Heart right ventricle (tissue), 16 donors: Measurements from ENCODE around the gene ZDHHC12. TPM values are rescaled to one million over a fixed set of nuclear protein-coding genes. Genes with fewer than 3 reads are reported as not detected.
A peak's percentile ranks its signal among the peaks of the same experiment; 100 is the strongest.
"Not testable (repeated sequence)": the region's sequence is repeated elsewhere in the genome, so short reads cannot be mapped to it uniquely, and the experiment has no call there.

Experiments
- ATAC-seq, 8 donors: fragments of 200-7000 bp; cut with Tn5 transposase; one replicate each; pipeline ENCODE4 v1.9.1; 2020; ENCODE audit warnings: mild to moderate bottlenecking in 8 of 8, moderate library complexity in 8 of 8, moderate number of reproducible peaks in 1 of 8
- DNase-seq, 2 donors: peaks; one replicate each; pipeline ENCODE4 v3.0.0-alpha.2; 2020
- H3K27ac ChIP-seq, 10 donors: fragments of 200-600 bp; sonication (generic) in 2 of 10; one replicate each; pipeline versions ENCODE4 v1.5.0 to v1.8.0; 2020 to 2022; ENCODE audit warnings: mild to moderate bottlenecking in 3 of 10
- H3K27me3 ChIP-seq, 7 donors: fragments of 200-600 bp; one replicate each; pipeline ENCODE4 v1.8.0; 2021 to 2022; ENCODE audit warnings: mild to moderate bottlenecking in 2 of 7
- H3K36me3 ChIP-seq, 9 donors: fragments of 200-600 bp; sonication (generic) in 1 of 9; one replicate each; pipeline versions ENCODE4 v1.5.0 to v1.8.0; 2020 to 2022; ENCODE audit warnings: mild to moderate bottlenecking in 2 of 9
- H3K4me1 ChIP-seq, 9 donors: fragments of 200-600 bp; sonication (generic) in 1 of 9; one replicate each; pipeline versions ENCODE4 v1.5.0 to v1.8.0; 2020 to 2022; ENCODE audit warnings: mild to moderate bottlenecking in 4 of 9
- H3K4me3 ChIP-seq, 10 donors: fragments of 200-600 bp; sonication (generic) in 2 of 10; one replicate each; pipeline versions ENCODE4 v1.5.0 to v1.8.0; 2020 to 2022; ENCODE audit warnings: mild to moderate bottlenecking in 7 of 10, moderate library complexity in 2 of 10
- H3K9me3 ChIP-seq, 11 donors: fragments of 200-600 bp in 10 of 11; sonication (generic) in 2 of 11; one replicate each; pipeline versions ENCODE4 v1.5.0 to v1.8.0; 2013 to 2022; ENCODE audit warnings: mild to moderate bottlenecking in 2 of 11, control low read depth in 1 of 11, moderate library complexity in 1 of 11
- CTCF ChIP-seq, 9 donors: fragments of 200-600 bp; sonication (generic) in 2 of 9; IDR thresholded peaks; one replicate each; pipeline versions ENCODE4 v1.5.0 to v1.8.0; 2021 to 2022; ENCODE audit warnings: antibody characterized with exemption in 9 of 9, mild to moderate bottlenecking in 5 of 9, moderate library complexity in 1 of 9
- WGBS, 2 donors: extraction: QIAGEN DNeasy Blood & Tissue Kit; methylation state at CpG; one replicate each; pipeline ENCODE4 v1.1.7; 2013; ENCODE audit warnings: inconsistent platforms in 1 of 2; 5-methylcytosine and 5-hydroxymethylcytosine counted together
- intact Hi-C, 10 donors: fragments of 100-400 bp; cut with DNase I; formaldehyde crosslinking; loops; one replicate each; pipeline versions ENCODE4 v1.11.1 to v1.14.2; 2022
- polyA plus RNA-seq, 2 donors: library from polyadenylated mRNA; stranded (reverse); fragments of 200-250 nt; gene quantifications; one replicate each; pipeline ENCODE4 v1.2.3, GENCODE V29; 2013
- total RNA-seq, 10 donors: library from RNA; stranded (reverse); fragmentation: NEBNext Ultra II Directional in 3 of 10; extraction: Animal tissue kit (Norgen Biotek cat#: 25700) in 3 of 10; gene quantifications; one replicate each; pipeline versions ENCODE4 v1.2.1 to v1.2.4, GENCODE V29; 2021 to 2023
- donor health status: Arrhythmogenic right ventricular cardiomyopathy.
- donor health status: ischemic (EF 13 %, LVEDD 7.1; RV severe dilation, severe dysfunction).
- donor health status: healthy with polysubstance abuse.
- donor health status: DM: no; HTN: yes; CAD: no.
- donor health status: DM: no; HTN: no; CAD: no.
- donor health status: ischemic (EF 25% LVEDD 6.9; RV normal size, moderate dysfunction).
- donor health status: ischemic (EF 25% LVEDD 5.7; RV mildly dilated, moderate dysfunction).
- donor health status: healthy.
- donor health status: DM: yes; HTN: yes; CAD: no.
- donor health status: Ischemic cardiomyopathy.
- donor health status: ischemic (EF 35%, LVEDD 5.7; RV mildly dilated, moderate dysfunction).
- donor health status: nonischemic (EF 11% LVEDD 7.7; RV severe dilation, severe dysfunction).
- donor health status: DM: yes; HTN: yes; CAD: no.
- donor health status: PGD.
- donor health status: ischemic (EF 29% LVEDD 5.4; RV normal size, mild dysfunction).
- donor health status: nonischemic (EF 23%, LVEDD 6.1; RV moderate dilation, normal function).

The ZDHHC12 gene
- total and polyA plus RNA-seq, 12 donors, result 4.1 to 36.6 (median 6.2) TPM

DNA sequence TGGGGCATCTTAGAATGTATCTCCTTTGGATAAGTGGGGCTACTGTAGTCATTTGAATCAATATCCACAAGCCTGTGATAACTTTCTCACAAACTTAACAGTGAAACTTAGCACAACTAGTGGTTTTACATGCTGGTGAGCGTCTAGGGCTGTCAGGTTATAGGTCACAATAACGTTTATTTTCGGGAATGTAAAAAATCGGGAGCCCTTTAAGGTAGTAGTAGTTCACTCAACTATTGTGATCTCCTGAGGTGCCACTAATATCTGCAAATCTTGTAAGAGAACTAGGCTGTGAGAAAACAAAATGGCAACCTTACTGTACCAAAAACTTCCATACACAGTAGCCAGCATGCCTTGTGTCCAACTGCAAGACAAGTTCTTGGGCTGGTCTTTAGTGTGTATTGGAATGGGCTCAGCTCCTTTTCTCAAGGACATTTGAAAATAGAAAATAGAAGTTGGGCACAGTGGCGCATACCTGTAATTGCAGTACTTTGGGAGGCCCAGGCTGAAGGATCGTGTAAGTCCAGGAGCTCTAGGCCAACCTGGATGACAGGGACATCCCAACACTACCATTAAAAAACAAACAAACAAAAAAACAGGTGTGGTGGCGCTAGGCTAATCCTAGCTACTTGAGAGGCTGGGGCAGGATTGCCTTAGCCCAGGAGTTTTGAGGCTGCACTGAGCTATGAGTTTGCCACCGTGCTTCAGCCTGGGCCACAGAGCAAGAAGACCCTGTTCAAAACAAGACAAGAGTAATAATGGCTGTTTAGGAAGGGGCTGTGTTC lies 26.8 kb downstream of the ZDHHC12 start:
- ATAC-seq, result peak in 1 of 8 donors; percentile 11
- Histone ChIP-seq H3K9me3 (no peaks in the 10 kb centered on the region), H3K27me3 (no peaks in the 10 kb centered on the region), H3K36me3 (peaks cover 0 to 56% (median 28%) of the 10 kb centered on the region in 9 donors), H3K4me3 (no peak overlapping the region), H3K27ac (no peak overlapping the region), H3K4me1 (peaks cover 0 to 17% (median 10%) of the 10 kb centered on the region in 9 donors)
- 77 to 78% methylated on average over 8 of the region's 8 CpGs for whole genome bisulfite sequencing, 2 donors
- intact Hi-C loops, result no loop called here
- DNase-seq, result no peak
- no peak for TF ChIP-seq CTCF (IDR thresholded peaks at IDR 0.05)

DNA sequence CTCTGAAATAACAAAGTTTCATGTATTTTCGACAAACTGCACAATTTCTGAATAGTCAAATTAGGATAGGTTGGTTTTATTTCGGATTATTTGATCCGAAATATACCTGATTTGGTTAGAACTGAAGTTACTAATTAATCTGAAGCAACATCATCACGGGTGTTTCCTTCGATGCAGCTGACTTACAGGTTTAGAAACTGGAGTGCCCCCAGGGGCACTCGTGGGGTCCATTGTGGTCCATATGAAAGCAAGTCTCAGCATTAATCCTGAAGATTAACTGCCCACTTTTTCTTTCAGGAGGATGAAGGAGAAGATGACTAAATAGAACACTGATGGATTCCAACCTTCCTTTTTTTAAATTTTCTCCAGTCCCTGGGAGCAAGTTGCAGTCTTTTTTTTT lies 29.6 kb downstream of the ZDHHC12 start:
- DNase-seq (no peak), ATAC-seq (no peak)
- Histone ChIP-seq H3K36me3 (peaks cover 0 to 66% (median 37%) of the 10 kb centered on the region in 9 donors), H3K4me3 (no peak overlapping the region), H3K4me1 (peaks cover 2 to 24% (median 14%) of the 10 kb centered on the region in 9 donors), H3K27me3 (no peaks in the 10 kb centered on the region), H3K27ac (no peak overlapping the region), H3K9me3 (no peaks in the 10 kb centered on the region)
- no peak for TF ChIP-seq CTCF (IDR thresholded peaks at IDR 0.05)
- intact Hi-C loops, result no loop called here
- WGBS, 2 donors, result 84 to 87% methylated on average over 6 of the region's 6 CpGs

- intact Hi-C loops, result not testable (repeated sequence)
- 86 to 90% methylated on average over 3 of the region's 3 CpGs for WGBS, 2 donors
These were observed 30.2 kb downstream of the ZDHHC12 start for GRCh38 chr9:128693738-128694137.

GRCh38 chr9:128690684-128691034 lies 33.3 kb downstream of the ZDHHC12 start:
- intact Hi-C loops, result no loop called here
- H3K4me3 ChIP-seq, result peak overlapping the region; percentile 47 to 91 (median 75)
- TF ChIP-seq CTCF (IDR thresholded peaks at IDR 0.05), result no peak
- H3K27ac ChIP-seq, result peak overlapping the region in 7 of 10 donors; percentile 67 to 96 (median 78)
- H3K9me3 ChIP-seq, result no peaks in the 10 kb centered on the region
- DNase-seq (no peak), ATAC-seq (no peak)
- H3K4me1 ChIP-seq, result peaks cover 2 to 44% (median 23%) of the 10 kb centered on the region in 9 donors
- WGBS, 2 donors, result 15 to 16% methylated on average over 5 of the region's 5 CpGs
- no peaks in the 10 kb centered on the region for H3K27me3 ChIP-seq
- H3K36me3 ChIP-seq, result peaks cover 0 to 48% (median 33%) of the 10 kb centered on the region in 9 donors

More at GRCh38 chr9:128693738-128694137, 30.2 kb downstream of the ZDHHC12 start:
- H3K9me3 ChIP-seq, ATAC-seq, DNase-seq, H3K27me3 ChIP-seq, H3K27ac ChIP-seq, H3K4me3 ChIP-seq: not testable (repeated sequence)
- H3K4me1 ChIP-seq, result peaks cover 2 to 24% (median 14%) of the 10 kb centered on the region in 9 donors
- peaks cover 0 to 66% (median 37%) of the 10 kb centered on the region in 9 donors for H3K36me3 ChIP-seq
